OCI-M1 (cell line): Measurements from ENCODE around the gene ARHGAP15.

ENCODE experiments used
- DNase-seq: peaks from one replicate; lab custom pipeline; 2025; lab: John Stamatoyannopoulos, UW

ARHGAP15 gene

GRCh38 chr2:143582046-143582747, 453.0 kb downstream of the ARHGAP15 start:
- no peak for DNase-seq

- no peak for DNase-seq
These were observed 455.7 kb downstream of the ARHGAP15 start for GRCh38 chr2:143584936-143585335.

GRCh38 chr2:143586119-143586518, 456.9 kb downstream of the ARHGAP15 start:
- no peak for DNase-seq

GRCh38 chr2:143588746-143589145, 459.5 kb downstream of the ARHGAP15 start:
- no peak for DNase-seq

GRCh38 chr2:143594161-143594560, 464.9 kb downstream of the ARHGAP15 start:
- DNase-seq = no peak

- no peak for DNase-seq
These were observed 465.5 kb downstream of the ARHGAP15 start for GRCh38 chr2:143594745-143595144.

GRCh38 chr2:143600116-143600515, 470.9 kb downstream of the ARHGAP15 start:
- DNase-seq = no peak

GRCh38 chr2:143601828-143602227, 472.6 kb downstream of the ARHGAP15 start:
- DNase-seq = no peak

GRCh38 chr2:143603035-143603655, 473.9 kb downstream of the ARHGAP15 start:
- DNase-seq = no peak

- no peak for DNase-seq
These were observed 474.8 kb downstream of the ARHGAP15 start for GRCh38 chr2:143603846-143604565.

GRCh38 chr2:143604566-143604959, 475.3 kb downstream of the ARHGAP15 start:
- no peak for DNase-seq

- DNase-seq = no peak
These were observed 478.2 kb downstream of the ARHGAP15 start for GRCh38 chr2:143607231-143608062.

- DNase-seq = no peak
These were observed 478.8 kb downstream of the ARHGAP15 start for GRCh38 chr2:143608063-143608423.

GRCh38 chr2:143608758-143609157, 479.5 kb downstream of the ARHGAP15 start:
- no peak for DNase-seq

- DNase-seq = no peak
These were observed 482.1 kb downstream of the ARHGAP15 start for GRCh38 chr2:143611336-143611735.

- no peak for DNase-seq
These were observed 486.3 kb downstream of the ARHGAP15 start for GRCh38 chr2:143615562-143615961.

GRCh38 chr2:143616452-143616851, 487.2 kb downstream of the ARHGAP15 start:
- no peak for DNase-seq

GRCh38 chr2:143617803-143618415, 488.7 kb downstream of the ARHGAP15 start:
- no peak for DNase-seq

- no peak for DNase-seq
These were observed 492.9 kb downstream of the ARHGAP15 start for GRCh38 chr2:143622106-143622505.

- DNase-seq = peak; percentile 44
These were observed 494.2 kb downstream of the ARHGAP15 start for GRCh38 chr2:143623231-143623908.

- DNase-seq = no peak
These were observed 494.7 kb downstream of the ARHGAP15 start for GRCh38 chr2:143623909-143624260.
